ENCODE data around the gene RECK.

RECK gene

DNA sequence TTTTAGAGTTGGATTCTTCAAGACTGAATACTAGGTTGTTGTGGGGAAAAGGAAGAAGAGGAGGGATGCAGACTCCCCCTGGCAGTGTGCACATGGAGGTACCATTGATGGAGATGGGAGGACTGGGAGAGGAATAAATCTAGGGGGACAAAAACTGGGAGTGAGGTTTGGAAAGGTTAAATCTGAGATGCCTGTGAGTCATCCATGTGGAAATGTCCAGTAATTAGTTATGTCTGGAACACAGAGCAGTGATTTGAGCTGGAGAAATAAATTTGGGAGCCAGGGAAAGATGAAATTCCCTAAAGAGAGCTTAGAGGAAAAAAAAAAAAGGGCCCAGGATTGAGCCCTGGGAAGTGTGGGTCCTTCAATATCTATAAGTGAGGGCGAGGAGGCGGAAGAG lies 124.5 kb downstream of the RECK start:
- TF ChIP-seq, protein P1, sequence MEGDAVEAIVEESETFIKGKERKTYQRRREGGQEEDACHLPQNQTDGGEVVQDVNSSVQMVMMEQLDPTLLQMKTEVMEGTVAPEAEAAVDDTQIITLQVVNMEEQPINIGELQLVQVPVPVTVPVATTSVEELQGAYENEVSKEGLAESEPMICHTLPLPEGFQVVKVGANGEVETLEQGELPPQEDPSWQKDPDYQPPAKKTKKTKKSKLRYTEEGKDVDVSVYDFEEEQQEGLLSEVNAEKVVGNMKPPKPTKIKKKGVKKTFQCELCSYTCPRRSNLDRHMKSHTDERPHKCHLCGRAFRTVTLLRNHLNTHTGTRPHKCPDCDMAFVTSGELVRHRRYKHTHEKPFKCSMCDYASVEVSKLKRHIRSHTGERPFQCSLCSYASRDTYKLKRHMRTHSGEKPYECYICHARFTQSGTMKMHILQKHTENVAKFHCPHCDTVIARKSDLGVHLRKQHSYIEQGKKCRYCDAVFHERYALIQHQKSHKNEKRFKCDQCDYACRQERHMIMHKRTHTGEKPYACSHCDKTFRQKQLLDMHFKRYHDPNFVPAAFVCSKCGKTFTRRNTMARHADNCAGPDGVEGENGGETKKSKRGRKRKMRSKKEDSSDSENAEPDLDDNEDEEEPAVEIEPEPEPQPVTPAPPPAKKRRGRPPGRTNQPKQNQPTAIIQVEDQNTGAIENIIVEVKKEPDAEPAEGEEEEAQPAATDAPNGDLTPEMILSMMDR (IDR thresholded peaks at IDR 0.05; ENCODE audit: extremely low read depth, missing control alignments), result no peak
- DNase-seq (ENCODE audit: low spot score), result no peak

DNA sequence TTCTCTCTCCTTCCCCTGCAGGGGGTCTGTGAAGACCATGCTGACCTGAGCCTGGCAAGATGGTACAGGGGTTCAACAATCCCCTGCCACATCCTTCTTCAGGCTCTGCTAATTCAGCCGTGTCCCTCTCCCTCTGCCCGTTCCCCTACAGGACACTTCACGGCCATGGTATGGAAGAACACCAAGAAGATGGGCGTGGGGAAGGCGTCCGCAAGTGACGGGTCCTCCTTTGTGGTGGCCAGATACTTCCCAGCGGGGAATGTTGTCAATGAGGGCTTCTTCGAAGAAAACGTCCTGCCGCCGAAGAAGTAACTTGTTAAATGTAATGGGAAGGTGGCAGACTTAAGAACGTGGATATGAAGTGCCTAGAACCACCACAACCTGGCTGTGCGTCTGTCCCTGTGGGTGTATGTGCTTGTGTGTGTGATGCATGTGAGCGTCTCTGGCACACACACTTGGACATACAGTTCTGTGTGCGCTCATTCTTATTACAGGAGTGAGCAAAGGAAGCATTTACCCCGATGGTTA lies 125.6 kb downstream of the RECK start:
- TF ChIP-seq, protein P1 (IDR thresholded peaks at IDR 0.05; ENCODE audit: extremely low read depth, missing control alignments), result no peak
- DNase-seq (ENCODE audit: low spot score), result no peak

DNA sequence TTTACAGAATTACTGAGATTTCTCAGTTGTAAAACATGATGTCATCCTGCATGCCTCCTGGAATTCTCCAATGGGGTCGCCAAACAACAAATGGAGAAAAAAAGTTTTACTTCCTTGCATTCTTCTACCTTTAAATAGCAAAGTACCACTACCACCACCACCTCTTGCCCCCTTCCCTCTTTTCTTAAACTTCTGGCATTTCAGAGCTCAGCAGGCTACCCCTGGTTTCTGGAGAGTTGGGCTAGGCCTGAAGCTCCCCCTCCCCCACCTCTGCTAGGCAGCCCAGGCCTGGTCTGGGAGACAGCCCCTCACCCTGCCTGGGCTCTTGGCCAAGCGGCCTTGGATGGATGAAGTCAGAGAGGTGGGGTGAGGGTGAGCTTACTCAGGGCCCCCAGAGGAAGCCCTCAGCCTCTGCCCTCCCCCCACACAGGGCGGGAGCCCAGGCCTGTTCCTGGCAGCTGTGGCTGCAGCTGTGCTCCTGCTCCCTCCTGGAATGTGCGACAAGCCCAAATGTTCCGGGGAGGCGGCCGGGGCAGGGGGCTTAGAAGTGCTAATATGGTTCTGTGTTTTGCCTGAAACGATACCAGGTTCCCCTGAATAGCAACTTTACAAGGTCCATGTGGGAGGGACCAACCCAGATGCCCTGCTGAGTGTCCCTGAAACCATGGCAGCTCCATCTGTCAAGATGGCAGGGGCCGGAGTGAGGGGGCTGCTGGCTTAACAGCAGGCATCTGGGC lies 126.5 kb downstream of the RECK start:
- no peak for DNase-seq (ENCODE audit: low spot score)
- TF ChIP-seq, protein P1 (IDR thresholded peaks at IDR 0.05; ENCODE audit: extremely low read depth, missing control alignments), result no peak

DNA sequence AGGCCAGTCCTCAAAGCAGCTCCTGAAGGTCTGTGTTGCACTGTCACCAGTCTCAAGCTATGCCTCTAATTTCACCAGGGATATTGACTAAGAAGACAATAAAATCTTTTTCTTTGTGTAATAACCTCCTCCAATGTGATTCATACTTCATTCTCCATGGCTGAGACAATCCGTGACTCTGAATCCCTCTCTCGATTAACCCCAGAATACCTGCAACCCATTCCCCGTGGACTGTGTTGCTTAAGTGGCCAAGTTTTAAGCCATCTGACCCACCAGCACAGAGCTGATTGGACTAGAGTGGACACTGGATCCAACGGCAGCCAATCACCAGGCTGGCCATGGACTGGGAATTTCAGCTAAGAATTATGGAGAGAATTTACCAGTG lies 127.1 kb downstream of the RECK start:
- no peak for DNase-seq (ENCODE audit: low spot score)
- TF ChIP-seq, protein P1 (IDR thresholded peaks at IDR 0.05; ENCODE audit: extremely low read depth, missing control alignments), result no peak

DNA sequence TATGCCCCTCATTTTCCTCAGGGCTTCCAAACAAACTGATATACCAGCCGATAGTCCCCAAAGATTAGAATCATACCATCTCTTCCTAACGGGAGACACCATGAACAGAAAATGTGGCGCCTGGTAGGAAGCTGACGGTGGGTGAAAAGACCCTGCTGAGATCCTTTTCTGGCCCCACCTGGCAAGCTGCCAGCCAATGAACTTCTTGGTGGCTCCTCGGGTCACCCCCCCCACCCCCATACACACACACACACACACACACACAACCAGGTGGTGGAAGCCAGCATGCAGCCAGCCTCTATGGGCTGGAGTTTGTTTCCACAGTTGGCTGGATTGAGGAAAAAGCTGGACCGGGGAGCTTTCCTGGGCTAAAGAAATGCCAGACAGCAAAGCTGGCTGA lies 127.7 kb downstream of the RECK start:
- DNase-seq (ENCODE audit: low spot score), result no peak

DNA sequence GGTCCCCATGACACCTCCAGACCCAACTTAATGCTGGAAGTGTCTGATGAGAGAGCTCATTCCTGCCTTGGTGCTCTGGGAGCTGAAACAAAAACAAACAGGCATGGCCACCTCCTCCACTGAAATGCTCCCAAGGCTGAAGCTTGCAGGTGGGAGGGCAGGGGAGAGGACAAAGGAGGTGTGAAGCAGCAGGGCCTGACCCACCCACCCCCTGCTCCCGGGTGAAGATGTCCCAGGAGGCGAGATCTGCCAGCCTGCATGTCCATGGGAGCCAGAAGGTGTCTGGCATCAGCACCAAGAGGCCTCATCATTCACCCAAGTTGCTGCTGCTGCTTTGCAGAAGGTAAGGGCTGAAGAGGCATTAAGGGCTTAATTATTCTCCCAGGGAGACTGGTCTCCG lies 128.3 kb downstream of the RECK start:
- no peak for DNase-seq (ENCODE audit: low spot score)
- TF ChIP-seq, protein P1 (IDR thresholded peaks at IDR 0.05; ENCODE audit: extremely low read depth, missing control alignments), result no peak

More for the DNA sequence above, 127.7 kb downstream of the RECK start:
- TF ChIP-seq, protein P1 (IDR thresholded peaks at IDR 0.05; ENCODE audit: extremely low read depth, missing control alignments), result no peak

DNA sequence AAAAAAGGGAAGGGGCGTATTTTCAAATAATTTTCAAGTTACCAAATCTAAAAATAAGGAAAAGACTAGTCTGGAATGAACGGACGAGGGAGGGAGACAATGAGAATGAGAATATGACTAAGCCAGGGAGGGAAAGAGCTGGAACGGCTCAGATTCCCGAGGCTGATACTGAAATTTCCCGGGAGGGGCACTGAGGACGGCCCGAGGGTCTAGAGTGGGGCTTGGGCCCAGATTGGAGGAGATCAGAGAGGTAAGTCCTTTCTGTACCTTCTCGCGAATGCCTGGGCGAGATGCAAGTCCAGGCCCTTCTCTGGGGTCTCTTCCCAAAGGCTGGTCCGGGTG lies 129.1 kb downstream of the RECK start:
- TF ChIP-seq, protein P1 (IDR thresholded peaks at IDR 0.05; ENCODE audit: extremely low read depth, missing control alignments), result no peak
- DNase-seq (ENCODE audit: low spot score), result no peak

Measured in GM20000 (cell line).